Measurements from ENCODE around the gene GALNT9.

Gene GALNT9

GRCh38 chr12:132344181-132344580 is 14.8 kb upstream of the GALNT9 start:
- no peak for DNase-seq

GRCh38 chr12:132343294-132344004 is 14.1 kb upstream of the GALNT9 start:
- no peak for DNase-seq

- DNase-seq, result peak; percentile 11
These were observed 13.2 kb upstream of the GALNT9 start for GRCh38 chr12:132342251-132343227.

GRCh38 chr12:132341318-132342050 is 12.1 kb upstream of the GALNT9 start:
- DNase-seq, result peak; percentile 5

- DNase-seq, result no peak
These were observed 11.1 kb upstream of the GALNT9 start for GRCh38 chr12:132340266-132341035.

GRCh38 chr12:132339856-132340255 is 10.5 kb upstream of the GALNT9 start:
- DNase-seq, result no peak

- DNase-seq, result no peak
These were observed 9.4 kb upstream of the GALNT9 start for GRCh38 chr12:132338781-132339180.

GRCh38 chr12:132338311-132338710 is 8.9 kb upstream of the GALNT9 start:
- DNase-seq, result no peak

- no peak for DNase-seq
These were observed 8.2 kb upstream of the GALNT9 start for GRCh38 chr12:132337557-132337956.

- no peak for DNase-seq
These were observed 7.3 kb upstream of the GALNT9 start for GRCh38 chr12:132336451-132337413.

- DNase-seq, result no peak
These were observed 5.9 kb upstream of the GALNT9 start for GRCh38 chr12:132335179-132335756.

- DNase-seq, result no peak
These were observed 4.4 kb upstream of the GALNT9 start for GRCh38 chr12:132333766-132334165.

- DNase-seq, result no peak
These were observed 3.9 kb upstream of the GALNT9 start for GRCh38 chr12:132333273-132333672.

GRCh38 chr12:132330549-132330881 is 1.1 kb upstream of the GALNT9 start:
- DNase-seq, result no peak

GRCh38 chr12:132329720-132330548 is 545 bp upstream of the GALNT9 start:
- no peak for DNase-seq

GRCh38 chr12:132328282-132329029 is 933 bp downstream of the GALNT9 start:
- no peak for DNase-seq

GRCh38 chr12:132327336-132328171 is 1.8 kb downstream of the GALNT9 start:
- peak; percentile 33 for DNase-seq

- DNase-seq, result no peak
These were observed 2.7 kb downstream of the GALNT9 start for GRCh38 chr12:132326646-132327045.
